DND-41 (cell line): ENCODE results near the gene NEK4.

Experiments
- EZH2 ChIP-seq: IDR thresholded peaks from 3 replicates; pipeline ENCODE4 v1.6.1; 2012; ENCODE audit warnings: borderline replicate concordance, low read depth, mild to moderate bottlenecking, moderate library complexity, low read length, inconsistent platforms; ENCODE audit not compliant: severe bottlenecking
- TF ChIP-seq, protein P1 (sequence below): IDR thresholded peaks from 2 replicates; pipeline ENCODE4 v1.5.1; 2012; ENCODE audit warnings: borderline replicate concordance, low read length, moderate library complexity, mild to moderate bottlenecking; ENCODE audit not compliant: poor library complexity, severe bottlenecking; ENCODE audit errors: extremely low read depth

DNA sequence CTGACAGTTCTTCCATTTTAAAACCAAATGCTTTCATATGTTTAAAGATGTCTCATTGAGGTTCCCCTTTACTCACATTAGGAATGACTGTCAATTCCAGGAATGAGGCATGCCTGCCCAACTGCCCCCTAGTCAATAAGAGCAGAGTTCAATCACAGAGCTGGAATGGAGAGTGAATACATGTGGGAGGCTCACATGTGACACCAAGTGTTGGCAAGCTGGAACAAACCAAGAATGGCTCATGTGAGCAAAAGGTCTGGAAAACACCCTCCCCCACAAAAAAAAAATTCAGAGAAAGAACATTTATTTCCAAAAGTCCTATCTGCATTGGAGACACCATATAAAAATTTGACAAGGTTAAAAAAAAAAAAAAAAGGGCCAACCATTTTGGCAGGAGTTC lies 88.7 kb downstream of the NEK4 start:
- TF ChIP-seq, protein P1, sequence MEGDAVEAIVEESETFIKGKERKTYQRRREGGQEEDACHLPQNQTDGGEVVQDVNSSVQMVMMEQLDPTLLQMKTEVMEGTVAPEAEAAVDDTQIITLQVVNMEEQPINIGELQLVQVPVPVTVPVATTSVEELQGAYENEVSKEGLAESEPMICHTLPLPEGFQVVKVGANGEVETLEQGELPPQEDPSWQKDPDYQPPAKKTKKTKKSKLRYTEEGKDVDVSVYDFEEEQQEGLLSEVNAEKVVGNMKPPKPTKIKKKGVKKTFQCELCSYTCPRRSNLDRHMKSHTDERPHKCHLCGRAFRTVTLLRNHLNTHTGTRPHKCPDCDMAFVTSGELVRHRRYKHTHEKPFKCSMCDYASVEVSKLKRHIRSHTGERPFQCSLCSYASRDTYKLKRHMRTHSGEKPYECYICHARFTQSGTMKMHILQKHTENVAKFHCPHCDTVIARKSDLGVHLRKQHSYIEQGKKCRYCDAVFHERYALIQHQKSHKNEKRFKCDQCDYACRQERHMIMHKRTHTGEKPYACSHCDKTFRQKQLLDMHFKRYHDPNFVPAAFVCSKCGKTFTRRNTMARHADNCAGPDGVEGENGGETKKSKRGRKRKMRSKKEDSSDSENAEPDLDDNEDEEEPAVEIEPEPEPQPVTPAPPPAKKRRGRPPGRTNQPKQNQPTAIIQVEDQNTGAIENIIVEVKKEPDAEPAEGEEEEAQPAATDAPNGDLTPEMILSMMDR = peak; percentile 6
- no peak for TF ChIP-seq EZH2
